Measurements from ENCODE around the gene MED15. TPM values are rescaled to one million over a fixed set of nuclear protein-coding genes. Genes with fewer than 3 reads are reported as not detected.

The MED15 gene
- total RNA-seq, 4 donors from 2014 or later, result 37.5 to 69.4 (median 52.7) TPM

DNA sequence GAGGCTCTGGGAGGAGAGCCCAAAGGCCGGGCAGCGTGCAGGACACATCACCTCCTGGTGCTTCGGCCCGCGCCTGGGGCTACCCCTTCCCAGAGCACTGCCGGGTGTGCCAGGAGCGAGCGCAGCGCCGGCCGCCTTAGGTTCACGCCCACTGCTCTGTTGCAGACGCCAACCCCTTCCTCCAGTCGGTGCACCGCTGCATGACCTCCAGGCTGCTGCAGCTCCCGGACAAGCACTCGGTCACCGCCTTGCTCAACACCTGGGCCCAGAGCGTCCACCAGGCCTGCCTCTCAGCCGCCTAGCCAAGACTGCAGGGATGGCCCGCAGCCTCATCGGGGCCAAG lies 79.0 kb downstream of the MED15 start:
- no peaks in the 10 kb centered on the region for H3K27me3 ChIP-seq
- H3K9me3 ChIP-seq, result no peaks in the 10 kb centered on the region
- intact Hi-C loops (cut with DNase I; ENCODE audit: low total_unique reads) (no loop called here), in situ Hi-C loops (cut with MboI; ENCODE audit: low sequenced_read_pairs in 4 of 4) (no loop called here)
- H3K36me3 ChIP-seq, result peaks cover 0 to 64% of the 10 kb centered on the region in 2 donors
- DNase-seq, result no peak
- no peaks in the 10 kb centered on the region for H3K4me1 ChIP-seq
- H3K27ac ChIP-seq, result no peak overlapping the region
- no peak overlapping the region for H3K4me3 ChIP-seq
- no peak for ATAC-seq
- no peak for TF ChIP-seq POLR2A (IDR thresholded peaks at IDR 0.05)
- TF ChIP-seq, protein P1, sequence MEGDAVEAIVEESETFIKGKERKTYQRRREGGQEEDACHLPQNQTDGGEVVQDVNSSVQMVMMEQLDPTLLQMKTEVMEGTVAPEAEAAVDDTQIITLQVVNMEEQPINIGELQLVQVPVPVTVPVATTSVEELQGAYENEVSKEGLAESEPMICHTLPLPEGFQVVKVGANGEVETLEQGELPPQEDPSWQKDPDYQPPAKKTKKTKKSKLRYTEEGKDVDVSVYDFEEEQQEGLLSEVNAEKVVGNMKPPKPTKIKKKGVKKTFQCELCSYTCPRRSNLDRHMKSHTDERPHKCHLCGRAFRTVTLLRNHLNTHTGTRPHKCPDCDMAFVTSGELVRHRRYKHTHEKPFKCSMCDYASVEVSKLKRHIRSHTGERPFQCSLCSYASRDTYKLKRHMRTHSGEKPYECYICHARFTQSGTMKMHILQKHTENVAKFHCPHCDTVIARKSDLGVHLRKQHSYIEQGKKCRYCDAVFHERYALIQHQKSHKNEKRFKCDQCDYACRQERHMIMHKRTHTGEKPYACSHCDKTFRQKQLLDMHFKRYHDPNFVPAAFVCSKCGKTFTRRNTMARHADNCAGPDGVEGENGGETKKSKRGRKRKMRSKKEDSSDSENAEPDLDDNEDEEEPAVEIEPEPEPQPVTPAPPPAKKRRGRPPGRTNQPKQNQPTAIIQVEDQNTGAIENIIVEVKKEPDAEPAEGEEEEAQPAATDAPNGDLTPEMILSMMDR (IDR thresholded peaks at IDR 0.05 in 4 of 5, conservative IDR thresholded peaks at IDR 0.05 in 1 of 5), result no peak

DNA sequence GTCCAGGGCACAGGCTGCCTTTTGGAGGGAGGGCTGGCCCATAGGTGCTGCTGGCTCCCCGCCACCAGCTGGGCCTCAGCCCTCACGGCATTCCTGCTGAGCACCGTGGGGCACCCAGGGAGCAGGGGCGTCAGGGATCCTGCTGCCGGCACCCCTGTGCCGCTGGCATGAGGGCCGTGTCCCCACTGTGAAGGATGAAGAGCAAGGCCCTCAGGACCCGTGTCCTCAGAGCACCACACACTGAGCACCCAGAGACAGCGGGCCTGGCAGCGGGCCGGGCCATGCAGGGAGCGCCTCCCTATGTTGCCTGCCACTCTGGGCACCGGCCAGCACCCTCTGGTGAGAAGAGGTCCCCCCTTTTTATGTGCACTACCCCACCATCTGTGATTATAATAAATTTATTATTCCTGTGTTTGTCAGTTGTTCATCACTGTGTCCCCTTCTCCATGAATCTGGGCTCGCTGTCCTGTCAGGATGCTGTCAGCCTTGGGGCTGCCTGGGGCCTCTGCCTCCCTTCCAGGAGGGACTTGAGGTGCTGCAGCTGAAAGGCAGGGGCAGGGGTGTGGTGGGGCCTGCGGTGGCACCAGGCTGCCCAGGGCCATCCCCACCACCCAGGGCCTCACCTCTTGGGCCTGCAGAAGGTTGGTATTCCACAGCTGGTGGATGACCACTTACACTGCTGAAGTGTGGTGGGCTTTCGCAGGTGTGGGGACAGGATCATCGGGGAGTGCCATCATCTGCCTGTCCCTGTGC lies 80.0 kb downstream of the MED15 start:
- no peaks in the 10 kb centered on the region for H3K27me3 ChIP-seq
- H3K4me1 ChIP-seq, result no peaks in the 10 kb centered on the region
- ATAC-seq (no peak), DNase-seq (no peak)
- in situ Hi-C loops (cut with MboI; ENCODE audit: low sequenced_read_pairs in 4 of 4) (no loop called here), intact Hi-C loops (cut with DNase I; ENCODE audit: low total_unique reads) (no loop called here)
- H3K9me3 ChIP-seq, result no peaks in the 10 kb centered on the region
- TF ChIP-seq POLR2A (IDR thresholded peaks at IDR 0.05), result no peak
- TF ChIP-seq, protein P1 (IDR thresholded peaks at IDR 0.05 in 4 of 5, conservative IDR thresholded peaks at IDR 0.05 in 1 of 5), result no peak
- H3K4me3 ChIP-seq, result no peak overlapping the region
- H3K36me3 ChIP-seq, result peaks cover 0 to 56% of the 10 kb centered on the region in 2 donors
- no peak overlapping the region for H3K27ac ChIP-seq

DNA sequence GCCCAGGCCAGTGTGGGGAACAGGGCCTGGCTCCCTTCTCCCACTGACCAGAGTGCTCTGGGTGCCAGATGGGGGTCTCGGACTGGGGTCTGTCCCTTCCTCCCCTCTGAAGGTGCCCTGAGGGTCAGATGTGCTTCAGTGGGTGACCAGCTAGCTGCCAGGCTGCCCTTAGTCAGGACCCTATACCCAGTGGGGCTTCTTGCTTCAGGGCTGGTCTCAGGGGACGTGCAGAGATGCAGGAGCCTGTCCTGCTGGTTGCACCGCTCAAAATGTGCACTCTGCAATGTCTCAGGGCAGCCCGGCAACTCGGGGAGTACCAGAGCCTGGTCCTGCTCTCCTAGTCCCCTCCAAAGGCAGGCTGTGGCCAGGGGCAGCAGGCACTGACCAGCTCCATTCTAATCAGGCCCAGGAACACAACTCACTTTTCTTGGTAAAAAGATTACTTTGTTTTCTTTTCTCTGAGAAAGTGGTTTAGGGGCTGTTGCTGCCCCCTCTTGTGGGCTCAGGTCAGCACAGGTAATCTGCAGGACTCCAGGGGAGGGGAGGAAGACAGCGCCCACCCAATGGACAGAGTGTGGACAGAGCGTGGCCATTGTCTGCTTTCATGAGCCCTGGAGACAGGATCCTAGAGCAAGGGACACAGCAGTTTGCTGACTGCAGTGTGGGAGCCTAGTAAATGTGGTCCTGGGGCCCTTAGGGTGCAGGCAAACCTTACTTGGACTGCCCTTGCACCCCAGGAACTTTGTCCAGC lies 80.9 kb downstream of the MED15 start:
- H3K36me3 ChIP-seq, result peaks cover 0 to 47% of the 10 kb centered on the region in 2 donors
- DNase-seq (no peak), ATAC-seq (no peak)
- no peak overlapping the region for H3K4me3 ChIP-seq
- no peaks in the 10 kb centered on the region for H3K9me3 ChIP-seq
- intact Hi-C loops (cut with DNase I; ENCODE audit: low total_unique reads) (no loop called here), in situ Hi-C loops (cut with MboI; ENCODE audit: low sequenced_read_pairs in 4 of 4) (no loop called here)
- H3K27ac ChIP-seq, result no peak overlapping the region
- no peaks in the 10 kb centered on the region for H3K27me3 ChIP-seq
- TF ChIP-seq, protein P1 (IDR thresholded peaks at IDR 0.05 in 4 of 5, conservative IDR thresholded peaks at IDR 0.05 in 1 of 5), result no peak
- no peak for TF ChIP-seq POLR2A (IDR thresholded peaks at IDR 0.05)
- no peaks in the 10 kb centered on the region for H3K4me1 ChIP-seq

- in situ Hi-C loops (cut with MboI; ENCODE audit: low sequenced_read_pairs in 4 of 4), result no loop called here
- Histone ChIP-seq H3K9me3 (no peaks in the 10 kb centered on the region), H3K27ac (no peak overlapping the region), H3K27me3 (no peaks in the 10 kb centered on the region), H3K4me1 (no peaks in the 10 kb centered on the region), H3K36me3 (peaks cover 0 to 39% of the 10 kb centered on the region in 2 donors), H3K4me3 (no peak overlapping the region)
- TF ChIP-seq POLR2A (IDR thresholded peaks at IDR 0.05), result no peak
- TF ChIP-seq, protein P1 (IDR thresholded peaks at IDR 0.05 in 4 of 5, conservative IDR thresholded peaks at IDR 0.05 in 1 of 5), result no peak
- intact Hi-C loops (cut with DNase I; ENCODE audit: low total_unique reads), result no loop called here
- ATAC-seq (no peak), DNase-seq (no peak)
These were observed 81.6 kb downstream of the MED15 start for GRCh38 chr22:20588843-20589581.

All from gastrocnemius medialis (tissue), 4 donors.